GM12878 (cell line): Measurements from ENCODE around the gene MUC5AC.

Source experiments
- BCL11A ChIP-seq: IDR thresholded peaks from 2 replicates; pipeline ENCODE4 v1.6.1; 2011; ENCODE audit warnings: low read depth, low read length
- EP300 ChIP-seq, 2 experiments: fragments of 150-350 bp in 1 of 2; IDR thresholded peaks; 2 replicates each; pipeline ENCODE4 v1.6.1; 2011 to 2012; ENCODE audit warnings: low read depth in 2 of 2, low read length in 2 of 2, borderline replicate concordance in 1 of 2, improper control_type of control experiment in 1 of 2, inconsistent platforms in 1 of 2; ENCODE audit not compliant: control insufficient read depth in 1 of 2
- GABPA ChIP-seq: IDR thresholded peaks from 2 replicates; pipeline ENCODE4 v1.6.1; 2014; ENCODE audit warnings: antibody characterized with exemption, low read depth, mild to moderate bottlenecking, inconsistent platforms
- KAT2A ChIP-seq: conservative IDR thresholded peaks from 2 replicates; pipeline ENCODE4 v1.6.1; 2011; ENCODE audit warnings: low read depth, low read length; ENCODE audit not compliant: control insufficient read depth
- MAX ChIP-seq: IDR thresholded peaks from 2 replicates; pipeline ENCODE4 v1.6.1; 2012; ENCODE audit warnings: low read depth, low read length, improper control_type of control experiment
- MEF2B ChIP-seq: fragments of 450-650 bp; IDR thresholded peaks from 2 replicates; pipeline ENCODE4 v1.6.1; 2018; ENCODE audit warnings: mild to moderate bottlenecking, moderate library complexity; ENCODE audit not compliant: partially characterized antibody, poor library complexity, severe bottlenecking
- MXI1 ChIP-seq: fragments of 150-350 bp; IDR thresholded peaks from 2 replicates; pipeline ENCODE4 v1.6.1; 2011; ENCODE audit warnings: low read depth, mild to moderate bottlenecking, inconsistent platforms, low read length, improper control_type of control experiment
- PAX5 ChIP-seq: IDR thresholded peaks from 2 replicates; pipeline ENCODE4 v1.6.1; 2011; ENCODE audit warnings: low read depth, low read length, borderline replicate concordance
- POLR2A ChIP-seq: IDR thresholded peaks from 2 replicates; pipeline ENCODE4 v1.6.1; 2011; ENCODE audit warnings: low read depth, mild to moderate bottlenecking, low read length
- SREBF2 ChIP-seq: IDR thresholded peaks from 2 replicates; pipeline ENCODE4 v1.6.1; 2012; ENCODE audit warnings: mild to moderate bottlenecking, low read length
- TARDBP ChIP-seq: IDR thresholded peaks from 2 replicates; pipeline ENCODE4 v1.6.1; 2016; ENCODE audit warnings: borderline replicate concordance
- ZNF274 ChIP-seq: IDR thresholded peaks from one replicate; pipeline ENCODE4 v1.8.0; 2011; ENCODE audit not compliant: insufficient read length, insufficient read depth
- TF ChIP-seq, protein P1 (sequence below), 3 experiments: IDR thresholded peaks in 2 of 3; conservative IDR thresholded peaks in 1 of 3; 2 replicates each; pipeline ENCODE4 v1.5.1; 2011; ENCODE audit warnings: low read depth in 3 of 3, low read length in 3 of 3, mild to moderate bottlenecking in 3 of 3, control low read depth in 2 of 3, moderate library complexity in 2 of 3, inconsistent platforms in 1 of 3, mixed read lengths in 1 of 3; ENCODE audit not compliant: control insufficient read depth in 2 of 3, insufficient read depth in 1 of 3; ENCODE audit errors: extremely low read depth in 1 of 3
- TF ChIP-seq, protein P2 (sequence below): fragments of 150-350 bp; IDR thresholded peaks from 2 replicates; pipeline ENCODE4 v1.6.1; 2016; ENCODE audit warnings: low read depth, low read length

- TF ChIP-seq, protein P1, sequence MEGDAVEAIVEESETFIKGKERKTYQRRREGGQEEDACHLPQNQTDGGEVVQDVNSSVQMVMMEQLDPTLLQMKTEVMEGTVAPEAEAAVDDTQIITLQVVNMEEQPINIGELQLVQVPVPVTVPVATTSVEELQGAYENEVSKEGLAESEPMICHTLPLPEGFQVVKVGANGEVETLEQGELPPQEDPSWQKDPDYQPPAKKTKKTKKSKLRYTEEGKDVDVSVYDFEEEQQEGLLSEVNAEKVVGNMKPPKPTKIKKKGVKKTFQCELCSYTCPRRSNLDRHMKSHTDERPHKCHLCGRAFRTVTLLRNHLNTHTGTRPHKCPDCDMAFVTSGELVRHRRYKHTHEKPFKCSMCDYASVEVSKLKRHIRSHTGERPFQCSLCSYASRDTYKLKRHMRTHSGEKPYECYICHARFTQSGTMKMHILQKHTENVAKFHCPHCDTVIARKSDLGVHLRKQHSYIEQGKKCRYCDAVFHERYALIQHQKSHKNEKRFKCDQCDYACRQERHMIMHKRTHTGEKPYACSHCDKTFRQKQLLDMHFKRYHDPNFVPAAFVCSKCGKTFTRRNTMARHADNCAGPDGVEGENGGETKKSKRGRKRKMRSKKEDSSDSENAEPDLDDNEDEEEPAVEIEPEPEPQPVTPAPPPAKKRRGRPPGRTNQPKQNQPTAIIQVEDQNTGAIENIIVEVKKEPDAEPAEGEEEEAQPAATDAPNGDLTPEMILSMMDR (IDR thresholded peaks at IDR 0.05 in 2 of 3, conservative IDR thresholded peaks at IDR 0.05 in 1 of 3; ENCODE audit: control insufficient read depth in 2 of 3, extremely low read depth in 1 of 3, insufficient read depth in 1 of 3, low read depth in 3 of 3, low read length in 3 of 3) = no peak
- TF ChIP-seq MEF2B = no peak
- no peak for TF ChIP-seq TARDBP
- no peak for TF ChIP-seq SREBF2
- TF ChIP-seq KAT2A = no peak
- TF ChIP-seq MAX = no peak
- TF ChIP-seq POLR2A = no peak
- TF ChIP-seq BCL11A = no peak
- no peak for TF ChIP-seq GABPA
- TF ChIP-seq PAX5 = no peak
- TF ChIP-seq EP300 (IDR thresholded peaks at IDR 0.05; ENCODE audit: borderline replicate concordance in 1 of 2, control insufficient read depth in 1 of 2, low read depth in 2 of 2, low read length in 2 of 2) = no peak
- TF ChIP-seq MXI1 = no peak
- no peak for TF ChIP-seq ZNF274
- TF ChIP-seq, protein P2, sequence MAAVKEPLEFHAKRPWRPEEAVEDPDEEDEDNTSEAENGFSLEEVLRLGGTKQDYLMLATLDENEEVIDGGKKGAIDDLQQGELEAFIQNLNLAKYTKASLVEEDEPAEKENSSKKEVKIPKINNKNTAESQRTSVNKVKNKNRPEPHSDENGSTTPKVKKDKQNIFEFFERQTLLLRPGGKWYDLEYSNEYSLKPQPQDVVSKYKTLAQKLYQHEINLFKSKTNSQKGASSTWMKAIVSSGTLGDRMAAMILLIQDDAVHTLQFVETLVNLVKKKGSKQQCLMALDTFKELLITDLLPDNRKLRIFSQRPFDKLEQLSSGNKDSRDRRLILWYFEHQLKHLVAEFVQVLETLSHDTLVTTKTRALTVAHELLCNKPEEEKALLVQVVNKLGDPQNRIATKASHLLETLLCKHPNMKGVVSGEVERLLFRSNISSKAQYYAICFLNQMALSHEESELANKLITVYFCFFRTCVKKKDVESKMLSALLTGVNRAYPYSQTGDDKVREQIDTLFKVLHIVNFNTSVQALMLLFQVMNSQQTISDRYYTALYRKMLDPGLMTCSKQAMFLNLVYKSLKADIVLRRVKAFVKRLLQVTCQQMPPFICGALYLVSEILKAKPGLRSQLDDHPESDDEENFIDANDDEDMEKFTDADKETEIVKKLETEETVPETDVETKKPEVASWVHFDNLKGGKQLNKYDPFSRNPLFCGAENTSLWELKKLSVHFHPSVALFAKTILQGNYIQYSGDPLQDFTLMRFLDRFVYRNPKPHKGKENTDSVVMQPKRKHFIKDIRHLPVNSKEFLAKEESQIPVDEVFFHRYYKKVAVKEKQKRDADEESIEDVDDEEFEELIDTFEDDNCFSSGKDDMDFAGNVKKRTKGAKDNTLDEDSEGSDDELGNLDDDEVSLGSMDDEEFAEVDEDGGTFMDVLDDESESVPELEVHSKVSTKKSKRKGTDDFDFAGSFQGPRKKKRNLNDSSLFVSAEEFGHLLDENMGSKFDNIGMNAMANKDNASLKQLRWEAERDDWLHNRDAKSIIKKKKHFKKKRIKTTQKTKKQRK = no peak
These were observed 59.4 kb downstream of the MUC5AC start for GRCh38 chr11:1217151-1217550.
